HL-60 (cell line): ENCODE results near the gene BRINP3.

Experiments
- CTCF ChIP-seq: IDR thresholded peaks from one replicate; pipeline ENCODE4 v1.5.1; 2011; ENCODE audit warnings: low read length, control low read depth, inconsistent platforms; ENCODE audit not compliant: insufficient read depth
- GABPA ChIP-seq: IDR thresholded peaks from 2 replicates; pipeline ENCODE4 v1.6.1; 2012; ENCODE audit warnings: low read depth
- POLR2AphosphoS5 ChIP-seq: IDR thresholded peaks from 2 replicates; pipeline ENCODE4 v1.6.1; 2012; ENCODE audit warnings: low read depth
- REST ChIP-seq: IDR thresholded peaks from 2 replicates; pipeline ENCODE4 v1.6.1; 2012; ENCODE audit warnings: low read depth; ENCODE audit not compliant: insufficient replicate concordance
- SPI1 ChIP-seq: IDR thresholded peaks from 2 replicates; pipeline ENCODE4 v1.6.1; 2012; ENCODE audit warnings: low read depth, mild to moderate bottlenecking, borderline replicate concordance

GRCh38 chr1:190144650-190145049 lies 333.0 kb downstream of the BRINP3 start:
- TF ChIP-seq CTCF (no peak), POLR2AphosphoS5 (no peak), REST (no peak), GABPA (no peak), SPI1 (no peak)
